ENCODE data around the gene LCE1F.

- no peak for TF ChIP-seq CTCF (IDR thresholded peaks at IDR 0.05)
- no peak for TF ChIP-seq POLR2AphosphoS5 (IDR thresholded peaks at IDR 0.05)
- no peak for TF ChIP-seq EP300 (IDR thresholded peaks at IDR 0.05)
- TF ChIP-seq POLR2A (IDR thresholded peaks at IDR 0.05), result no peak
Measured at GRCh38 chr1:152743371-152744145, 31.4 kb upstream of the LCE1F start.

Data from upper lobe of left lung (tissue), 4 donors.